ENCODE measurements around the gene TIMMDC1. TPM values are rescaled to one million over a fixed set of nuclear protein-coding genes. Genes with fewer than 3 reads are reported as not detected.

TIMMDC1 gene
- total RNA-seq, 2 experiments from 2014 or later: 162 to 164 TPM

GRCh38 chr3:119506631-119507030 lies 8.3 kb downstream of the TIMMDC1 start:
- CTCF ChIA-PET: interaction anchor here (1.4 kb wide), 1 partner anchor 12 kb away, joined by 3 read pairs; no protein-coding TSS in a partner anchor
- POLR2A ChIA-PET: interaction anchor here (0.6 to 0.7 kb wide), 2 partner anchors 27 to 175 kb away, joined by 3 to 4 read pairs; no protein-coding TSS in a partner anchor

GRCh38 chr3:119507404-119507803 lies 9.1 kb downstream of the TIMMDC1 start:
- CTCF ChIA-PET: no interaction called here
- POLR2A ChIA-PET: interaction anchor here (0.6 to 1.4 kb wide), 2 partner anchors 9 to 175 kb away, joined by 3 to 4 read pairs; partner anchors contain the start of gene TIMMDC1

- POLR2A ChIA-PET: interaction anchor here (1.4 kb wide), 1 partner anchor 10 kb away, joined by 4 read pairs; the partner anchor contains the start of gene TIMMDC1
- CTCF ChIA-PET: interaction anchor here (0.9 kb wide), 1 partner anchor 9 kb away, joined by 3 read pairs; no protein-coding TSS in a partner anchor
These were observed 10.0 kb downstream of the TIMMDC1 start for GRCh38 chr3:119508172-119508845.

- CTCF ChIA-PET: no interaction called here
- POLR2A ChIA-PET: no interaction called here
These were observed 12.3 kb downstream of the TIMMDC1 start for GRCh38 chr3:119510690-119511089.

GRCh38 chr3:119514637-119515036 lies 16.3 kb downstream of the TIMMDC1 start:
- ChIA-PET CTCF (no interaction called here), POLR2A (no interaction called here)

GRCh38 chr3:119517112-119517511 lies 18.8 kb downstream of the TIMMDC1 start:
- CTCF ChIA-PET: no interaction called here
- POLR2A ChIA-PET: no interaction called here

- ChIA-PET CTCF (interaction anchor here (0.6 to 1.1 kb wide), 2 partner anchors 20 to 183 kb away, joined by 3 read pairs; partner anchors contain the start of gene TIMMDC1), POLR2A (no interaction called here)
These were observed 19.7 kb downstream of the TIMMDC1 start for GRCh38 chr3:119518026-119518425.

- ChIA-PET POLR2A (no interaction called here), CTCF (no interaction called here)
These were observed 26.8 kb downstream of the TIMMDC1 start for GRCh38 chr3:119524931-119525662.

- ChIA-PET CTCF (no interaction called here), POLR2A (no interaction called here)
These were observed 29.4 kb downstream of the TIMMDC1 start for GRCh38 chr3:119527714-119528113.

GRCh38 chr3:119529883-119530282 lies 31.5 kb downstream of the TIMMDC1 start:
- ChIA-PET POLR2A (no interaction called here), CTCF (interaction anchor here (0.6 kb wide), 1 partner anchor 101 kb away, joined by 3 read pairs; no protein-coding TSS in a partner anchor)

GRCh38 chr3:119530456-119530855 lies 32.1 kb downstream of the TIMMDC1 start:
- CTCF ChIA-PET: no interaction called here
- POLR2A ChIA-PET: no interaction called here

- CTCF ChIA-PET: no interaction called here
- POLR2A ChIA-PET: no interaction called here
These were observed 32.8 kb downstream of the TIMMDC1 start for GRCh38 chr3:119531151-119531550.

- POLR2A ChIA-PET: no interaction called here
- CTCF ChIA-PET: interaction anchor here (0.7 kb wide), 1 partner anchor 13 kb away, joined by 3 read pairs; no protein-coding TSS in a partner anchor
These were observed 35.9 kb downstream of the TIMMDC1 start for GRCh38 chr3:119534296-119534695.

- ChIA-PET CTCF (no interaction called here), POLR2A (interaction anchor here (0.6 kb wide), 1 partner anchor 73 kb away, joined by 3 read pairs; the partner anchor contains the start of gene TMEM39A)
These were observed 38.4 kb downstream of the TIMMDC1 start for GRCh38 chr3:119536757-119537156.

GRCh38 chr3:119538772-119539171 lies 40.4 kb downstream of the TIMMDC1 start:
- CTCF ChIA-PET: no interaction called here
- POLR2A ChIA-PET: no interaction called here

- POLR2A ChIA-PET: interaction anchor here (0.6 kb wide), 1 partner anchor 1558 kb away, joined by 3 read pairs; no protein-coding TSS in a partner anchor
- CTCF ChIA-PET: no interaction called here
These were observed 43.2 kb downstream of the TIMMDC1 start for GRCh38 chr3:119541547-119541946.

- POLR2A ChIA-PET: no interaction called here
- CTCF ChIA-PET: no interaction called here
These were observed 43.9 kb downstream of the TIMMDC1 start for GRCh38 chr3:119542168-119542767.

GRCh38 chr3:119543147-119543546 lies 44.8 kb downstream of the TIMMDC1 start:
- ChIA-PET CTCF (no interaction called here), POLR2A (no interaction called here)

- ChIA-PET CTCF (no interaction called here), POLR2A (no interaction called here)
These were observed 48.9 kb downstream of the TIMMDC1 start for GRCh38 chr3:119547227-119547626.

- ChIA-PET POLR2A (no interaction called here), CTCF (no interaction called here)
These were observed 50.0 kb downstream of the TIMMDC1 start for GRCh38 chr3:119548341-119548740.
